Panc1 (cell line): ENCODE results near the gene CABP5. TPM values are rescaled to one million over a fixed set of nuclear protein-coding genes. Genes with fewer than 3 reads are reported as not detected.

Experiments used
- ATAC-seq: fragments of 200-7000 bp; cut with Tn5 transposase; 2 replicates; pipeline ENCODE4 v1.9.1; 2020; ENCODE audit warnings: mild to moderate bottlenecking, moderate library complexity
- BruUV-seq: library from RNA; stranded (reverse); fragments of 400-500 nt; replicated peaks from 2 replicates; lab custom pipeline; 2021; lab: Mats Ljungman, UMichigan
- CTCF ChIA-PET: fragments of 300-600 bp; sonication (Branson Sonifier 250); formaldehyde crosslinking; loops from one replicate; lab custom pipeline; 2022; ENCODE audit warnings: antibody characterized with exemption; lab: Charles Lee
- POLR2A ChIA-PET: fragments of 300-600 bp; sonication (Branson Sonifier 250); formaldehyde crosslinking; loops from one replicate; lab custom pipeline; 2022; ENCODE audit warnings: antibody characterized with exemption; lab: Charles Lee
- DNase-seq: peaks from one replicate; pipeline ENCODE4 v3.0.0-alpha.2; 2010; ENCODE audit warnings: low read depth, low spot score
- H3K27ac ChIP-seq: 2 replicates; pipeline ENCODE4 v1.5.1; 2011; ENCODE audit warnings: mild to moderate bottlenecking, low read length, inconsistent platforms
- H3K27me3 ChIP-seq: fragments of 200-500 bp; sonication (Bioruptor generic); 2 replicates; pipeline ENCODE4 v1.6.0; 2014; ENCODE audit warnings: low read length, inconsistent platforms; ENCODE audit not compliant: control insufficient read depth, insufficient read depth
- H3K36me3 ChIP-seq: fragments of 200-500 bp; sonication (Bioruptor generic); 2 replicates; pipeline ENCODE4 v1.5.1; 2014; ENCODE audit warnings: inconsistent platforms, mild to moderate bottlenecking, low read length, moderate library complexity; ENCODE audit not compliant: control insufficient read depth, insufficient read depth
- H3K4me1 ChIP-seq: 2 replicates; pipeline ENCODE4 v1.5.1; 2011; ENCODE audit warnings: inconsistent platforms, mild to moderate bottlenecking, low read length, moderate library complexity; ENCODE audit not compliant: control insufficient read depth, insufficient read depth
- H3K4me3 ChIP-seq, 2 experiments: 2 replicates each; pipeline ENCODE4 v1.5.1; 2011 to 2012; ENCODE audit warnings: low read depth in 2 of 2, low read length in 2 of 2, mild to moderate bottlenecking in 2 of 2, inconsistent platforms in 1 of 2, moderate library complexity in 1 of 2
- H3K9me3 ChIP-seq: fragments of 200-500 bp; sonication (Bioruptor generic); 2 replicates; pipeline ENCODE4 v1.5.1; 2014; ENCODE audit warnings: low read depth, mild to moderate bottlenecking, inconsistent platforms, low read length, moderate library complexity; ENCODE audit not compliant: control insufficient read depth, insufficient read depth
- CTCF ChIP-seq: fragments of 450-650 bp; IDR thresholded peaks from 2 replicates; pipeline ENCODE4 v1.5.1; 2017; ENCODE audit warnings: mild to moderate bottlenecking
- POLR2AphosphoS5 ChIP-seq: IDR thresholded peaks from 2 replicates; pipeline ENCODE4 v1.6.1; 2012; ENCODE audit warnings: mild to moderate bottlenecking, low read depth, low read length, moderate library complexity
- REST ChIP-seq, 2 experiments: IDR thresholded peaks; 2 replicates each; pipeline ENCODE4 v1.6.1; 2011 to 2012; ENCODE audit warnings: low read depth in 2 of 2, control low read depth in 1 of 2, low read length in 1 of 2, mild to moderate bottlenecking in 1 of 2, moderate library complexity in 1 of 2; ENCODE audit not compliant: insufficient read depth in 1 of 2
- SIN3A ChIP-seq: IDR thresholded peaks from 2 replicates; pipeline ENCODE4 v1.6.1; 2012; ENCODE audit warnings: low read depth, mild to moderate bottlenecking, low read length, moderate library complexity, borderline replicate concordance; ENCODE audit not compliant: insufficient read depth
- TCF7L2 ChIP-seq: IDR thresholded peaks from 2 replicates; pipeline ENCODE4 v1.6.1; 2011; ENCODE audit warnings: mild to moderate bottlenecking, low read depth, low read length, inconsistent platforms
- in situ Hi-C: cut with HindIII; loops from 2 replicates; pipeline ENCODE4 v1.10.0; 2016; ENCODE audit warnings: low sequenced_read_pairs, low pct_unique_long_range_greater_than_20kb
- intact Hi-C: fragments of 100-400 bp; cut with micrococcal nuclease; formaldehyde crosslinking; loops from one replicate; pipeline ENCODE4 v1.10.0; 2022; ENCODE audit not compliant: unreplicated experiment
- total RNA-seq: library from RNA; stranded (reverse); gene quantifications from one replicate; pipeline ENCODE4 v1.2.1, GENCODE V29; 2021; ENCODE audit not compliant: unreplicated experiment

CABP5 gene
- total RNA-seq, 1 experiment from 2014 or later, result not detected

- no peaks in the 10 kb centered on the region for H3K4me1 ChIP-seq
- no peak overlapping the region for H3K27ac ChIP-seq
- no peaks in the 10 kb centered on the region for H3K36me3 ChIP-seq
- DNase-seq, result no peak
- POLR2A ChIA-PET, result no interaction called here
- in situ Hi-C loops (no loop called here), intact Hi-C loops (no loop called here)
- no peaks in the 10 kb centered on the region for H3K9me3 ChIP-seq
- CTCF ChIA-PET, result interaction anchor here (0.6 kb wide), 1 partner anchor 21 kb away, joined by 3 read pairs; no protein-coding TSS in a partner anchor
- no peak for ATAC-seq
- no peak for TF ChIP-seq REST (IDR thresholded peaks at IDR 0.05; ENCODE audit: insufficient read depth in 1 of 2, low read depth in 2 of 2, low read length in 1 of 2)
- TF ChIP-seq TCF7L2, result no peak
- TF ChIP-seq SIN3A, result no peak
- no peak for TF ChIP-seq CTCF
- no peak for TF ChIP-seq POLR2AphosphoS5
- no peaks in the 10 kb centered on the region for H3K27me3 ChIP-seq
- no peak overlapping the region for H3K4me3 ChIP-seq
- BruUV-seq, result no TSS peak
Measured at GRCh38 chr19:48051335-48052033, 7.6 kb upstream of the CABP5 start.

GRCh38 chr19:48044561-48044960 is 682 bp upstream of the CABP5 start:
- no TSS peak for BruUV-seq
- TF ChIP-seq SIN3A (no peak), POLR2AphosphoS5 (no peak)
- intact Hi-C loops, result no loop called here
- in situ Hi-C loops, result no loop called here
- Histone ChIP-seq H3K27ac (no peak overlapping the region), H3K36me3 (no peaks in the 10 kb centered on the region), H3K4me1 (no peaks in the 10 kb centered on the region), H3K27me3 (peaks cover 3% of the 10 kb centered on the region; the same call in 1 of the 2 replicates), H3K9me3 (no peaks in the 10 kb centered on the region), H3K4me3 (no peak overlapping the region)
- ATAC-seq, result no peak
- POLR2A ChIA-PET, result no interaction called here
- CTCF ChIA-PET, result interaction anchor here (0.8 kb wide), 1 partner anchor 10 kb away, joined by 8 read pairs; no protein-coding TSS in a partner anchor
- no peak for DNase-seq
